GM20431 (cell line): ENCODE measurements around the gene STK35.

Experiments used
- in situ Hi-C: fragments of 300-500 bp; cut with MseI, MboI; formaldehyde crosslinking; loops from one replicate; pipeline ENCODE4 v1.15.0; 2020; ENCODE audit warnings: low sequenced_read_pairs; ENCODE audit not compliant: unreplicated experiment

The STK35 gene

GRCh38 chr20:2103461-2104153, 2.0 kb downstream of the STK35 start:
- in situ Hi-C loops: no loop called here

DNA sequence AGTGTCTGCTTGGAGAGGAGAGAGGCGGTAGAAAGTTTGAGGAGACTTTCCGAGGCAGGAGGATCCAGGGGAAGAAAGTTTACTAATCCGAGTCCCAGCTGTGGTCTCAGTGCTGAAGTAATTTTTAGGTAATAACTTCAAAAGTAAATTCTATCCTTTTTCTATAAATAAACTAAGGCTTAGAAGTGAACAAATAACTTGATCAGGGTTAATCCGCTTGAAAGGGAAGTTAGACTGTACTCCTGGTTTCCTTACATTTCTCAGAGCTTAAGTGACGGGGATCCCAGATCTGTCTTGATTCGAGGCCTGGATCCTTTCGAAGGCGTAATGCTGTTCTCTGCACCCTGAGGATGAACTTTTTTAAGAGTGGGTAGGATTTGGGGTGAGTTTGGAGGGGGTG, 2.6 kb downstream of the STK35 start:
- in situ Hi-C loops: no loop called here

DNA sequence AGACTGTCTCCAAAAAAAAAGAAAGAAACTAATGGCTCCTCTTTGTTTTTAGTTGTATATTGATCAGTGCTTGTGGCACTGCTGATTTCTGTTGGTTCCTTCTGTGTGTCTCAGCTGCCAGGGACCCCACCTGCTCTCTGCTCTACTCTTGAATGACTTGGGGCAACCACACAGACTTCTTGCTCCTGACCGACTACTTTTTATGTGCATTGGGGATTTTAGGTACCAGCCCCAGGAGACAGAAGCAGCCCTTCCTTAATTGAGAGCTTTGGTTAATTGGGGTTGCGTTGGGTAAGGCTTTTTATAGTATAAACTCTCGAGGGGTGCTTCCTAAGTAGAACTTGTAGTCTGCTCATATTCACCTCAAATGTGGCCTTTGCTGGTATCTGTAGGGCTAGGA, 6.9 kb downstream of the STK35 start:
- in situ Hi-C loops: no loop called here

DNA sequence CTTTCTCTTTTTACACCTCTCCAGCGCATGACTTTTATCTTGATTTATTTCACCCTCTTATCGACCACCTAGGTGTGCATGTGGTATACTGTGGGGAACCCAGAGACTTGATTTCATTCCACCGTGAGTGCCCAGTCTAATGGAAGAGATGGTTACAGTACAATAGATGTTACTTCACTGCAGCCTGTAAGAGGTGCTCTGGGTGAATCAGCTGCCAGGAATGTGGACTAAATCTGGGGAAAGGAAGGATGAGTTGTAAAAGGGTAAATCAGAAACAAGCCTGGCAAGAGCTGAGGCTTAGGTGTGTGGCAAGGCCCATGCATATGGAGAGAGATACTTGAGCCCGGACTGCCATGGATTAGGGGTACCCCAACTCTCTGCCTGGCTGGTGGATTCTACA, 7.4 kb downstream of the STK35 start:
- in situ Hi-C loops: no loop called here

DNA sequence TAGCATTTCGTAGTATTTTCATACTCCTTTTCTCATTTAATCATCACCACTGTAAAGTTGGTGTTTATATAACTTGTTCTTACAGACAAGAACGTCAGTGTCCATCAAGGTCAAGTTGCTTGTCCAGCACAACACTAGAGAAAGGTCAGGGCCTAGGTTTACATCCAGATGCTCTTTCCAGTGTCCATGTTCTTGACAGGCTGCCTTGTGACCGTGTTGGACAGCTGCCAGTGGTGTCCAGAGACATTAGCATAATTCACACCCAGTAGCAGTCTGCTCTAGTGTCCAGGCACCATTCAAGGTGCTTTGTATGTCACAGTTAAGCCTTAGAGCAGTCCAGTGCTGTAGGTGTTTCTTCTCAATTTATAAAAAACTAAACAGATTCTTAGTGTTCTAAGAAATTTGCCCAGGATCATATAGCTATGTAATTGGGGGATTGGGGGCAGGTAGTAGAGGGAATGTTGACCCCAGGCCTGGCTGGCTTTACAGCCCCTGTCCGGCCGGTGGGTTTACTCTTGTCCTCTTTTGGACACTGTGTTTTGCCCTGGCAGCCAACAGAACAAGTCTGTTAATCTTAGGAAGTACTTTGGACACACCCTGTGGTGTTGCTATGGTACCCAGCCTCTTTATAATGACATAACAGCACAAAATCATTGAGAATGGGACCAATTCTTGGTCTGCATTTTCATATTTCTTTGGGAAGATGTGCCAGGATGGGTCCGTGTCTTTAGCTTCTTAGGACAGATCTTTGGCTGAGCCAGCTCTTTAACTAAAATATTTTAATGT, 8.0 kb downstream of the STK35 start:
- in situ Hi-C loops: no loop called here

DNA sequence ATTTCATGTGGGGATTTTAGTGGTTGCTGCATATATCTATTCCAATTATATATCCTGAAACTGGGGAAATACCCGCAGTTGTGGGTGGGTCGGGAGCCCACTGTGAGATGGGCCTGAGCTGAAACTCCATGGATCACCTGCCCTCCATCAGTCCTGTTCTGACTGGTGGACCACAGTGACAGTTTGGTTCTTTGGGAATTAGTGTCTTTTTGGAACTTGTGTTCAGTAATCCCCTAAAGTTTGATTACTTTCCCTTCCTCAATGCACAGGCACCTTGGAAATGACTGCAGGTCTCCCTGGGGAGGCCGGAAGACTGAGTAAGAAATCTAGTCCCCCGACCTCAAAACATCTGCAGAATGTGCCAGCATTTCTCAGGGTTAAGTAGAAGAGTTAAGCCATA, 11.3 kb downstream of the STK35 start:
- in situ Hi-C loops: no loop called here

- in situ Hi-C loops: no loop called here
These were observed 12.7 kb downstream of the STK35 start for GRCh38 chr20:2114127-2114959.

- in situ Hi-C loops: no loop called here
These were observed 13.5 kb downstream of the STK35 start for GRCh38 chr20:2114990-2115681.

GRCh38 chr20:2116170-2116940, 14.7 kb downstream of the STK35 start:
- in situ Hi-C loops: no loop called here

DNA sequence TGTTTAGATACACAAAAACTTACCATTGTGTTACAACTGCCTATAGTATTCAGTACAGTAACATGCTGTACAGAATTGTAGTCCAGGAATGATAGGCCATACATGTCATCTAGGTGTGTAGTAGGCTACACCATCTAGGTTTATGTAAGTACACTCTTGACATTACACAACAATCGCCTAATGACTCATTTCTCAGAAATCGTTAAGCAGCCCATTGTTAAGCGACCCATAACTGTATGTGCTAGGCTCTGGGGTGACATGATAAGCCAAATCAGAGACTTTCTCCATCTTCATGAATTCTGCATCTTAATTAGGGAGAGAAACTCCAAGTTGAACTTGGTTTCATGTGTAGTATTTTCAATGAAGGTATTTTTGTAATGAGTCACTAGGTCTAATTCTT, 17.2 kb downstream of the STK35 start:
- in situ Hi-C loops: no loop called here

DNA sequence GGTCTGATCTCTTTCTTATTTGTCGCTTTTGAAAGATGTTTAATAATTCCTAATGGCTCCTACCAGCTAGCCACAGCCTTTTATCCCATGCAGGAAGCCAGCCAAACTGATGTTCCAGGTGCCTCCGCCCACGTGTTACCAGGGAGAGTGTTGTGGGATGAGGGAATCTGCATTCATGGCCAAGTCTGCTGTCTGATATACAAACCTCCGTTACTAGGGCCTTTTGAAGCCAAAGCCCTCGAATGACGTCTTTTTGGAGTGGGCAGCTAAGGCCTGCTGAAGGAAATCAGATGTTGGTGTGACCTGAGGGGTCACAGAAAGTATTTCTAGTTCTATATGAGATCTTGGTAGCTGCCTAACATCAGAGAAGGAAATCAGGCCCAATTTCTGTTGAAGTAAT, 21.3 kb downstream of the STK35 start:
- in situ Hi-C loops: no loop called here

DNA sequence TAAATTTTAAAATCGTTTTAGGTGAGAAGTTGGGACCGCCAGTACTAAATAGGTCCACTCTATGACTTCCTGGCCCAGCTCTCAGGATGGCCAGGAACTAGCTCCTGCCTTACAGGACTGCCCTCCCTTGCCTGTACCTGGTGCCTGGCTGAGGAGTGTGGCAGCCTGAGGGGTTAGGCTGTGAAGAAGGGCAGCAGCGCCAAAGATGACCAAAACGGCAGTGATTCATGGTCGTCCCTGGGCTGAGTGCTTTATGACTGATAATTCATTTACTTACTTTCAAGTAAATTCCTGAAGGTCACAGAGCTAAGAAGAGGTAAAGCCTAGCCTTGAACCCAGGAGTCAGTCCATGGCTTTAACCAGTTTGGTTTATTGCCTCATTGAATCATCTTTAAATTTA, 22.1 kb downstream of the STK35 start:
- in situ Hi-C loops: no loop called here

- in situ Hi-C loops: no loop called here
These were observed 23.1 kb downstream of the STK35 start for GRCh38 chr20:2124564-2125213.

DNA sequence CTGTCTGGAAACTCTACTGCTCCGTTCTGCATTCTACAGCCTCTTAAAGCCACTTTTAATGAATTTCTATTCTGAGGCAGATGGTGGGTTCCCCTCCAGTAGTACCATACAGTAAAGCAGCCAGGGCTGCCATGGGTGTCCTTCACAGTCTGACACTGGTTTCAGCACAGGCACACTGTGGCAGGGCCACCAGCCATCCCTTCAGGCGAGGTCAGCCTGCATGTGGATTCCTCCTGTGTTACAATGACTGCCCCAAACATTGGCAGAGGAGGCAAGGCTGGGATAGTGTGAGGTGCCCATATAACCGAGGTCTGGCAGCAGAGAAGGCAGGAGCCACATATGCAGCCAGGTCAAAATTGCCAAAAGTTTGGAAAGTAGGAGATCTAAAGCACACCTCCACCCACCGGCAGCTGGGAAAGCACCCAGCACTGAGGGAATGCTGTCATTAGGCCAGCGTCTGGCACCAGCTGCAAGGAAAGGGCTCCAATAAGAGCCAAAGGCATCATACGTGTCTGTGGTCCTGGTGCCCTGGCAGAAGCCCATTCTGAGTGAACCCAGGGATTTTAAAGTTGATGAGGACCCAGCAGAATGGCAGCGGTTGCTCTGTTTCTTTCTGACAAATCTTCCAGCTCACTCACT, 24.0 kb downstream of the STK35 start:
- in situ Hi-C loops: no loop called here

DNA sequence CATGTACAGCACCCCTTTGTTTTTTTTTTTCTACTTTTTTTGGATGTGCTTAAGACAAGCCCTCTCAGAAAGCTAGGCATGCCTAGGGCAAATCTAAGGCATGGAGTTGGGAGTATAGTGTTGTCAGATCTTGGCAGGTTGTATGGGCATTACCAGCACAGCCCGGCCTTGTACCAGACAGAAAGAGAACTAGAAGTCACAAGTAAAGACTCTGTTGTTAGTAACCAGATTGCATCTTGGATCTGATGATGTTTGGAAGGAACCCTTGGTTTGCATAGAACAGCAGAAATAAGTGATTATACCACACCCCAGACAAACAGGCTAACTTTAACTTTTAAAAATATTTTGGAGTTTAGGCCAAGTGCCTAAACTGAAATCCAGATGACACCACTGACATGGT, 25.6 kb downstream of the STK35 start:
- in situ Hi-C loops: no loop called here

- in situ Hi-C loops: no loop called here
These were observed 26.9 kb downstream of the STK35 start for GRCh38 chr20:2128542-2128941.

DNA sequence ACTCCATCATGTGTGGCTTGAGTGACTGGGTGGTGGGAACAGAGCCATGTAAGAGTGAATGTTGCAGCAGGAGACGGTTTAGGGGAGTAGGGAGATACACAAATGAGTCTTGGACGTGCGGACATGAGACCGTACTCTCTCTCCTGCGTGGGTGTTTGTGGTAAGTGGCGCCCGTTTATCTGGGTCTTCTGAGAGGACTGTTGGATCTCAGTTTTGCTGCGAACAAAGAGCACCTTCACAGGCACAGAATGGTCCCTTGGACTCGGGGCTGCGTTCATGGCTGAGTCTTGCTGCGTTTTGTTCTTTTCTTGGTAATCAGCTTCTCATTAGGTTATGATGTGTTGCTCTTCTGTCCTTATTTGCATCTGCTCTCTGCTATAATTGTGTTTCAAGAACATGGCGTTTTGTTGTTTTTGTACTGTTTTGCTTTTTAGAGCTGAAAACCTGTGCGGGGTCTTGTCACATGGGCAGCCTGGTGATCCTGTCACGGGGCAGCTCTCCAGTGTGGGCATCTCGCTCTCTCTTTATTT, 28.5 kb downstream of the STK35 start:
- in situ Hi-C loops: no loop called here

DNA sequence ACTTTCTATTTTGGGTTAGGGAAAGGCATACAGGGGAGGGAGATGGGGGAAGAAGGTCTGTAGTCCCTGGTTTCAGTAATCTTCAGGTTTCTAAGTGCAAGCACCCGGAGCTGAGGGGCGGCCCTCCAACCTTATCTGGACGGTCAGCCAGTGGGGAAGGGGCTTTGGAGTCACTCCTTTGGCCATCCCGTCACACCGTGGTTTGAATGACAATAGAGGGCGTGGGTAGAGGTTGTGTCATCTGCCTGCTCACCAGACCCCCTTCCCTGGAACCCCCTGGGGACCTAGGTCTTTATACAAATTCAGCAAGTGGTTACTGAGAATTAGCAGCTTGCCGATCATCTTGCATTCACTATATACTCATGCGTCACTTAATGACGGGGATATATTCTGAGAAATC, 29.1 kb downstream of the STK35 start:
- in situ Hi-C loops: no loop called here
